ENCODE results near the gene TYK2.
"Not testable (repeated sequence)": the region's sequence is repeated elsewhere in the genome, so short reads cannot be mapped to it uniquely, and the experiment has no call there.

The TYK2 gene

GRCh38 chr19:10380313-10381102 lies at the start of gene TYK2:
TSS of gene TYK2 (minus strand) at chr19:10380572. CDS start at chr19:10378406, 2,166 bp downstream.
- peak; percentile 96 for DNase-seq

GRCh38 chr19:10428996-10429381 lies 48.6 kb upstream of the TYK2 start:
- DNase-seq = no peak

GRCh38 chr19:10427169-10427568 lies 46.8 kb upstream of the TYK2 start:
- no peak for DNase-seq

- DNase-seq = peak; percentile 38
Observed at GRCh38 chr19:10424011-10424637, 43.8 kb upstream of the TYK2 start.

- DNase-seq = no peak
Observed at GRCh38 chr19:10422846-10423245, 42.5 kb upstream of the TYK2 start.

GRCh38 chr19:10422046-10422461 lies 41.7 kb upstream of the TYK2 start:
- no peak for DNase-seq

- no peak for DNase-seq
Observed at GRCh38 chr19:10421240-10422045, 41.1 kb upstream of the TYK2 start.

GRCh38 chr19:10420444-10421239 lies 40.3 kb upstream of the TYK2 start, which contains the start of gene PDE4A:
TSS of gene PDE4A (plus strand) at chr19:10420538. CDS start at chr19:10420765, 227 bp downstream.
- DNase-seq = no peak

GRCh38 chr19:10419646-10420443 lies 39.5 kb upstream of the TYK2 start:
- DNase-seq = peak; percentile 66

GRCh38 chr19:10419200-10419645 lies 38.9 kb upstream of the TYK2 start:
- no peak for DNase-seq

- no peak for DNase-seq
Observed at GRCh38 chr19:10418485-10419199, 38.3 kb upstream of the TYK2 start.

GRCh38 chr19:10418235-10418484 lies 37.8 kb upstream of the TYK2 start:
- no peak for DNase-seq

GRCh38 chr19:10417541-10418234 lies 37.3 kb upstream of the TYK2 start:
- no peak for DNase-seq

GRCh38 chr19:10416380-10417257 lies 36.2 kb upstream of the TYK2 start:
- DNase-seq = peak; percentile 89

GRCh38 chr19:10416083-10416379 lies 35.7 kb upstream of the TYK2 start:
- DNase-seq = no peak

- DNase-seq = no peak
Observed at GRCh38 chr19:10412257-10412977, 32.0 kb upstream of the TYK2 start.

- not testable (repeated sequence) for DNase-seq
Observed at GRCh38 chr19:10411224-10411623, 30.9 kb upstream of the TYK2 start.

- DNase-seq = no peak
Observed at GRCh38 chr19:10408511-10409283, 28.3 kb upstream of the TYK2 start.
